MCF 10A (cell line): Measurements from ENCODE around the gene CTBP1. TPM values are rescaled to one million over a fixed set of nuclear protein-coding genes. Genes with fewer than 3 reads are reported as not detected.
"Not testable (repeated sequence)": the region's sequence is repeated elsewhere in the genome, so short reads cannot be mapped to it uniquely, and the experiment has no call there.

Experiments used
- BruUV-seq: library from RNA; stranded (reverse); fragments of 400-500 nt; replicated peaks from 2 replicates; lab custom pipeline; 2021; lab: Mats Ljungman, UMichigan
- CTCF ChIA-PET: fragments of 300-600 bp; sonication (Branson Sonifier 250); formaldehyde crosslinking; extraction: SDS; loops from one replicate; lab custom pipeline; 2021; ENCODE audit warnings: antibody characterized with exemption, inconsistent platforms; lab: Yijun Ruan, JAX
- POLR2A ChIA-PET: fragments of 300-600, 350-650 bp; sonication (Branson Sonifier 250); formaldehyde crosslinking; extraction: SDS; loops from one replicate; lab custom pipeline; 2020; ENCODE audit warnings: antibody characterized with exemption, inconsistent platforms; lab: Yijun Ruan, JAX
- DNase-seq: peaks from one replicate; pipeline ENCODE4 v3.0.0-alpha.2; 2018; ENCODE audit not compliant: unreplicated experiment
- H3K27ac Mint-ChIP-seq: one replicate; pipeline ENCODE4 v1.8.0; 2022; ENCODE audit warnings: mild to moderate bottlenecking, low read depth, mixed read lengths; ENCODE audit not compliant: unreplicated experiment
- H3K27me3 Mint-ChIP-seq: one replicate; pipeline ENCODE4 v1.8.0; 2022; ENCODE audit warnings: mixed read lengths; ENCODE audit not compliant: insufficient read depth, unreplicated experiment
- H3K36me3 Mint-ChIP-seq: one replicate; pipeline ENCODE4 v1.8.0; 2022; ENCODE audit warnings: mild to moderate bottlenecking, moderate library complexity, mixed read lengths; ENCODE audit not compliant: insufficient read depth, unreplicated experiment
- H3K4me1 Mint-ChIP-seq: one replicate; pipeline ENCODE4 v1.8.0; 2022; ENCODE audit warnings: mixed read lengths; ENCODE audit not compliant: insufficient read depth, unreplicated experiment
- H3K4me3 Mint-ChIP-seq: one replicate; pipeline ENCODE4 v1.8.0; 2022; ENCODE audit warnings: mild to moderate bottlenecking, moderate library complexity, mixed read lengths; ENCODE audit not compliant: unreplicated experiment
- H3K9me3 Mint-ChIP-seq: one replicate; pipeline ENCODE4 v1.8.0; 2022; ENCODE audit warnings: mixed read lengths; ENCODE audit not compliant: unreplicated experiment
- CTCF ChIP-seq: fragments of 200-600 bp; IDR thresholded peaks from one replicate; pipeline ENCODE4 v1.8.0; 2022; ENCODE audit warnings: antibody characterized with exemption, mild to moderate bottlenecking; ENCODE audit not compliant: unreplicated experiment
- intact Hi-C: fragments of 100-400 bp; cut with micrococcal nuclease; formaldehyde crosslinking; loops from 2 replicates; pipeline ENCODE4 v1.14.1; 2022
- total RNA-seq: library from RNA; stranded (reverse); gene quantifications from 2 replicates; pipeline ENCODE4 v1.2.3, GENCODE V29; 2022

CTBP1 gene
- total RNA-seq, 1 experiment from 2014 or later, result 152 TPM

DNA sequence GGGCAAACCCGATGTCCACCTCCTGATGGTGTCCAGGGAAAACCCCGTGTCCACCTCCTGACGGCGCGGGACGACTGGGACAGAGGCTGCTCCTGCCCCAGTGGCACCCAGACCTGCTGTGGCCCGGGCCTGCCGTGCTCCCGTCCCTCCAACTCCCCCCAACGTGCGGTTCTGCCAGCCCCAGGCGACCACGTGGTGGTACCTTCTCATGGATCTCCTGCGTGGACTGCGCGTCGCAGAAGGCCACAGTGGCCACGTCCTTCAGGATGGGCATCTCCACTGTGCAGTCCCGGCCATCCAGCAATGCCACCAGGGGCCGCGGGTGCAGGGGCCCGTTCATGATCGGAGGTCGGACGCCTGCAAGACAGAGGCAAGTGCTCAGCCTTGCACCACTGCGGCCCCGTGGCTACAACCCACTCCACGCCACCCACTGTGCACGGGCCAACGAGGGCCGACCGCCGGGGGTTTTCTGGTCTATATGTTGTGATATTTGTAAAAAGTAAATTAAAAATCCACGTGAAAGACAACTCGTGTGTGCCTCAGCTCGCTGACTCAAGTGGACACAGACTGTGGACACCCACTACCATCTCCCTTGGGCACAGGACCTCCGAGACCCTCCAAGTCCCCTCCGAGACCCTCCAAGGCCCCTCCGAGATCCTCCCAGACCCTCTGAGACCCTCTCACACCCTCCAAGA is 10.8 kb downstream of the CTBP1 start:
- TF ChIP-seq CTCF, result no peak
- no peaks in the 10 kb centered on the region for H3K4me1 Mint-ChIP-seq
- ChIA-PET POLR2A (no interaction called here), CTCF (no interaction called here)
- H3K36me3 Mint-ChIP-seq, result peaks cover 65% of the 10 kb centered on the region
- H3K4me3 Mint-ChIP-seq, result no peak overlapping the region
- H3K27me3 Mint-ChIP-seq, result no peaks in the 10 kb centered on the region
- DNase-seq, result no peak
- intact Hi-C loops, result no loop called here
- H3K27ac Mint-ChIP-seq, result no peak overlapping the region
- BruUV-seq, result no TSS peak
- no peaks in the 10 kb centered on the region for H3K9me3 Mint-ChIP-seq

GRCh38 chr4:1237261-1237660 is 11.7 kb downstream of the CTBP1 start:
- H3K9me3 Mint-ChIP-seq, H3K4me1 Mint-ChIP-seq, H3K4me3 Mint-ChIP-seq, H3K27me3 Mint-ChIP-seq, DNase-seq, POLR2A ChIA-PET, H3K27ac Mint-ChIP-seq, CTCF ChIA-PET, BruUV-seq, intact Hi-C loops: not testable (repeated sequence)
- peaks cover 67% of the 10 kb centered on the region for H3K36me3 Mint-ChIP-seq

GRCh38 chr4:1236836-1237235 is 12.1 kb downstream of the CTBP1 start:
- H3K4me3 Mint-ChIP-seq, H3K27me3 Mint-ChIP-seq, H3K27ac Mint-ChIP-seq, H3K4me1 Mint-ChIP-seq, H3K9me3 Mint-ChIP-seq, CTCF ChIA-PET, intact Hi-C loops, DNase-seq, BruUV-seq, POLR2A ChIA-PET: not testable (repeated sequence)
- H3K36me3 Mint-ChIP-seq, result peaks cover 71% of the 10 kb centered on the region

DNA sequence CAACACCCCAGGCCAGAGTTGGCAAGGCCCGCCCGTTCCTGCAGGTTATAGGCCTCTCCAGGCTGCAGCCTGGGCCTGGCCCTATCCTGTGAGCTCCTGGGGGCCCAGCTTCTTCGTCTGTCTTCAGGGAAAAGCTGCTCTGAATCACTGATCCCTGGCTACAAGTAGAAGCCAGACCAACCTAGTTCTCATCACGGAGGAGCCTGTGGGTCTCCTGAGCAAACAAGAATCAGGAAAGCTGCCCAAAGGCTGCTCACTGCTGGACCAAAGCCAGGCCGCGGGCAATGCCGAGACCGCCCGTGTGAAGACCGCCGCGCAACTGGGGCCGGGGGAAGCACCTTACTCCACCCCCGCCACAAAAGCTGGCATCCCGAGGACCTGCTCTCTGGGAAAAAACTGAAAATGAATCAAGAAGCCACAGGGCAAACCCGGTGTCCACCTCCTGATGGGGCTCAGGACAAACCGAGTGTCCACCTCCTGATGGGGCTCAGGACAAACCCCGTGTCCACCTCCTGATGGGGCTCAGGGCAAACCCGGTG is 12.8 kb downstream of the CTBP1 start:
- Mint-ChIP-seq H3K27ac (no peak overlapping the region), H3K4me1 (peaks cover 6% of the 10 kb centered on the region), H3K36me3 (peaks cover 71% of the 10 kb centered on the region), H3K27me3 (no peaks in the 10 kb centered on the region), H3K4me3 (no peak overlapping the region), H3K9me3 (no peaks in the 10 kb centered on the region)
- no TSS peak for BruUV-seq
- ChIA-PET CTCF (no interaction called here), POLR2A (no interaction called here)
- no peak for TF ChIP-seq CTCF
- DNase-seq, result no peak
- intact Hi-C loops, result no loop called here

DNA sequence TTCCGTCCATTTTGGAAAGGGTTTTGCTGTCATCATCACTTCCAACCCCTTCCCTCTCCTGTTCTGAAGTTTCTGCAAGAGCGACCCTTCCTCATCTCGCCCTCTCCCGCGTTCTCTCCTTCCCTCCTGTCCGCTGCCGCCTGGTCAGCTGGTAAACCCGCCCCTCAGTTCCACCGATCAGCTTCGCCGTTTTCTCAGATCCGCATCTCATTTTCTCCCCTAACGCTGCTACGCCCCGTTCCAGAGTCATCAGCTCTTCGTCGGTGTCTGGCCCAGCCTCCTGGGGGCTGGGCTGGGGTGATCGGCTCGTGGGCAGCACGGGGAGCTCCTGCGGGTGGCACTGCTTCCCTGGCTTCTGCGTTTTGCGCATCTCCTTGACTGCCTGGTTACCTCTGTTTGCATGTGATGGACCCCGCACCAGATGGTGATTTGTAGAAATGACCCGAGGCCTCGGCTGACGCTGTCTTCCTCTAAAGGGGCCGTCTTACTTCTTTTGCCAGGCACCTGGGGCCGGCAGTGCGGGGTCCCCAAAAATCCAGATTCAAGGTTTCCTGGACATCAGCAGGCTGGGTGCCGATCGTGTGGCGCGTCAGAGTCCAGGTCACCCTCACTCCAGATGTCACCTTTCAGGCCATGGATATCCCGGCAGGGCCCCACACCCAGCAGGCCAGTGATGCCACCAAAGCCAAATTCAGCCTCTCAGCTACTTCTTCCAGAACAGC is 13.4 kb downstream of the CTBP1 start:
- H3K4me3 Mint-ChIP-seq, result no peak overlapping the region
- POLR2A ChIA-PET, result interaction anchor here (1.0 kb wide), 1 partner anchor 109 kb away, joined by 4 read pairs; no protein-coding TSS in a partner anchor
- no peak for TF ChIP-seq CTCF
- no peak overlapping the region for H3K27ac Mint-ChIP-seq
- peaks cover 71% of the 10 kb centered on the region for H3K36me3 Mint-ChIP-seq
- intact Hi-C loops, result no loop called here
- H3K27me3 Mint-ChIP-seq, result no peaks in the 10 kb centered on the region
- H3K4me1 Mint-ChIP-seq, result peaks cover 6% of the 10 kb centered on the region
- CTCF ChIA-PET, result interaction anchor here (1.3 kb wide), 1 partner anchor 68 kb away, joined by 5 read pairs; no protein-coding TSS in a partner anchor
- no TSS peak for BruUV-seq
- H3K9me3 Mint-ChIP-seq, result no peaks in the 10 kb centered on the region
- no peak for DNase-seq
